Measurements from ENCODE around the gene INPP5K.
"Not testable (repeated sequence)": the region's sequence is repeated elsewhere in the genome, so short reads cannot be mapped to it uniquely, and the experiment has no call there.

The INPP5K gene

DNA sequence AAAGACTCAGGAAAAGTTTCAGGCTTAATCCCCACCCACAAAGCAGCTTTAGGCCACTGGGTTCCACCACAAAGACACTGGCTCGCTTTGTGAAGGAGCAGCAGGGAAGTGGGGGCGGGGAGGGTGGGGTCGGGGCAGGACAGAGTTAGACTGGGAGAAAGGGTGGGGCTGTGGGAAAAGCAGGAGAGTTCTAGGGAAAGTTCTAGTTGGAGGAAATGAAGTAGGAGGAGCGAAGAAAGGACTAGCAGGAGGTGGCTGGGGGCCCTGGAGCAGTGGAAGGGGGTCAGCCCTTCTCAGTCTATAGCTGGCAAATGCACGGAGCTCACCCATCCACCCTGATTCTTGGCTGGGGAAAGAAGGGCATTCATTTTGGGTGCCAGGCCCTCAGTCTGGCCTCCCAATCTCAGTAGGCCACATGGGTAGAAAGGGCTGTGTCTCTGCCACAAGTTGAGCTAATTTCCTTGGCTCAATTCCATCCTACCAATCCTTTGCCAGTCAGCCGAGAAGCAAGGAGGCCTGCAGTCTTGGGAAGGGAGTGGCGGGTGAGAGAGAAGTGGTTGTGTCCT is 4.6 kb downstream of the INPP5K start:
- Histone ChIP-seq H3K27me3 (ENCODE audit: control insufficient read depth, insufficient read depth, low read length) (no peaks in the 10 kb centered on the region), H3K36me3 (ENCODE audit: control insufficient read depth, insufficient read depth, low read length) (peaks cover 25% of the 10 kb centered on the region), H3K4me1 (ENCODE audit: control insufficient read depth, insufficient read depth, low read length) (peaks cover 24% of the 10 kb centered on the region), H3K4me3 (ENCODE audit: low read length) (no peak overlapping the region), H3K27ac (ENCODE audit: low read depth, low read length) (peak overlapping the region; percentile 74), H3K9ac (ENCODE audit: low read length) (no peak overlapping the region)

DNA sequence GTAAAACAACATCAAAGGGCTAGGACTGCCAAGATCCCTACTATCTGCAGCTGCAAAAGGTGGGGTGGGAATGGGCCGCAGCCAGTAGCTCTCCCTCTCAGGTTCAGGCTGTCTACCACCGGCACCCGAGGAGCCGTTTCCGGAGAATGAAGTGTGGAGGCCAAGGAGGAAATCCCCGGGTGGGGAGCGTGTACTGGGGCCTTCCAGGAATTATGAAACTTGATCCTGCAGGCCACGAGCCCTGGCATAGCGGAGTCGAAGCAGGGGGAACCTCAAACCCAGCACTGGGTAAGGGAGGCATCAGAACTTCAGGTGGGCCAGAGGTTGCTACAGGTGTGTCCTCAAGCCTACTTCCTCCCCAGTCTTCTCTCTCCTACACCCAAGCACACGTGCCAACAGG is 5.1 kb downstream of the INPP5K start:
- peaks cover 24% of the 10 kb centered on the region for H3K4me1 ChIP-seq (ENCODE audit: control insufficient read depth, insufficient read depth, low read length)
- H3K36me3 ChIP-seq (ENCODE audit: control insufficient read depth, insufficient read depth, low read length) = peaks cover 28% of the 10 kb centered on the region
- H3K4me3 ChIP-seq (ENCODE audit: low read length) = peak overlapping the region; percentile 33
- H3K27me3 ChIP-seq (ENCODE audit: control insufficient read depth, insufficient read depth, low read length) = no peaks in the 10 kb centered on the region
- no peak overlapping the region for H3K9ac ChIP-seq (ENCODE audit: low read length)
- H3K27ac ChIP-seq (ENCODE audit: low read depth, low read length) = peak overlapping the region; percentile 74

DNA sequence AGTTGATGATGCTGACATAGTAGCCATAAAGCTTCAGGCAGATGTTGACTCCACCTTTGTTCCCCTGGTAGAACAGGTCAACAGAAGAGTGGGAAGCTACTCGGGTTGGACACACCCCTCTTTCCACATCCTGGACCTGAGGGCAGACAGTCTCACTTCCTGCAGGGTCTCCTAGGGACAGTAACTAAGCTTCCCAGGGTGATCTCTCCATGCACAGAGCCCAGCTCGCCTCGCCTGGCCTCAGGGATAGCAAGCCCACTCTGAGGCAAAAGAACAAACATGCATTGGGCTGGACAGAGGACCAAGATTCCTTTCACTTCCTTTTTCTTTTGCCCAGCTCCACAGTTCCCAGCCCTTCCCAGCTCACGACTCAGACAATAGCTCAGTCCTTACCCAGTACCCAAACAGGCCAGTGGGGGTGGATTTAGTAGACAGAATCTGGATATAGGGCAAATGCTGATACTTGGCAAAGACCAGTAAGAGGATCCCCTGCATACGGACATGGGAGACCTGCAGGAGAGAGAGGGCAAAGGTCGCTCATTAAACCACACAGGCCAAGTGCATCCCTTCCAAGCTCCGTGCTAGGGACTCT is 7.0 kb downstream of the INPP5K start:
- Histone ChIP-seq H3K4me1 (ENCODE audit: control insufficient read depth, insufficient read depth, low read length) (peaks cover 16% of the 10 kb centered on the region), H3K27ac (ENCODE audit: low read depth, low read length) (no peak overlapping the region), H3K27me3 (ENCODE audit: control insufficient read depth, insufficient read depth, low read length) (no peaks in the 10 kb centered on the region), H3K9ac (ENCODE audit: low read length) (no peak overlapping the region), H3K4me3 (ENCODE audit: low read length) (no peak overlapping the region), H3K36me3 (ENCODE audit: control insufficient read depth, insufficient read depth, low read length) (peaks cover 30% of the 10 kb centered on the region)

DNA sequence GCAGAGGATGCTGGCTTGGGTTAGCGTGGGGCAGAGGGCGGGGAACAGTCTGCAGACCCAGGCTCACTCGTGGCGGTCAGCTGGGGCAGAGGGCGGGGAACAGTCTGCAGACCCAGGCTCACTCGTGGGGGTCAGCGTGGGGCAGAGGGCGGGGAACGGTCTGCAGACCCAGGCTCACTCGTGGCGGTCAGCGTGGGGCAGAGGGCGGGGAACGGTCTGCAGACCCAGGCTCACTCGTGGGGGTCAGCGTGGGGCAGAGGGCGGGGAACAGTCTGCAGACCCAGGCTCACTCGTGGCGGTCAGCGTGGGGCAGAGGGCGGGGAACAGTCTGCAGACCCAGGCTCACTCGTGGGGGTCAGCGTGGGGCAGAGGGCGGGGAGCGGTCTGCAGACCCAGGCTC is 7.7 kb downstream of the INPP5K start:
- Histone ChIP-seq H3K4me1 (ENCODE audit: control insufficient read depth, insufficient read depth, low read length) (peaks cover 16% of the 10 kb centered on the region), H3K36me3 (ENCODE audit: control insufficient read depth, insufficient read depth, low read length) (peaks cover 35% of the 10 kb centered on the region)
- H3K27ac ChIP-seq (ENCODE audit: low read depth, low read length); H3K4me3 ChIP-seq (ENCODE audit: low read length); H3K9ac ChIP-seq (ENCODE audit: low read length); H3K27me3 ChIP-seq (ENCODE audit: control insufficient read depth, insufficient read depth, low read length): not testable (repeated sequence)

DNA sequence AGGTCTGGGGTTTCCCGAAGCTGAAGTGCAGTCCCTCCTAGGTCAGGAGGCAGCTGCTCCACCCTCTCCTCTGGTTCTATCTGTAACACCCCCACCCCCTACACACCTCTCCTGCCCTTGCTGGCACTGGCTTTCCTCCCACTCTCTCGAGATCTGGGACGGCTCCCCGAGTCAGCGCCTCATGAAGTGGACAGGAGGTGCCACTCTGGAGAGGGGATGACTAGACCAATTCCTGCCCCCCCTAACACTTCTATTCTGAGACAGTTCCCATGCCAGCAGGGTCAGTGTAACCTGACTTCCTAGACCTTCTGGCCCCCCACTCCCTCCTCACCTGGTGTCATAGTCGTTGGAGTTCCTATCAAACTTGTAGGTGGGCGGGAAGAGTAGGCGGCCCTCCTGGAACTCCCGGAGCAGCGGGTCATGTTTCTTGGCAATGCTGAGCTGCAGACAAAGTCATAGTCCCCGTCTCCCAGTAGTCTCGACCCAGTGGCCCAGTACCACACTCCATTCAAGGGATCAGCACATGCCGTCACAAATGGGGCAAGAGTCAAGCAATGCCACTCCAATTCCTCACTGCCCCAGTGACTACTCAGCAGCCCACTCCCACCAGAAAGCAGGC is 9.7 kb downstream of the INPP5K start:
- H3K27ac ChIP-seq (ENCODE audit: low read depth, low read length) = no peak overlapping the region
- H3K36me3 ChIP-seq (ENCODE audit: control insufficient read depth, insufficient read depth, low read length) = peaks cover 27% of the 10 kb centered on the region

DNA sequence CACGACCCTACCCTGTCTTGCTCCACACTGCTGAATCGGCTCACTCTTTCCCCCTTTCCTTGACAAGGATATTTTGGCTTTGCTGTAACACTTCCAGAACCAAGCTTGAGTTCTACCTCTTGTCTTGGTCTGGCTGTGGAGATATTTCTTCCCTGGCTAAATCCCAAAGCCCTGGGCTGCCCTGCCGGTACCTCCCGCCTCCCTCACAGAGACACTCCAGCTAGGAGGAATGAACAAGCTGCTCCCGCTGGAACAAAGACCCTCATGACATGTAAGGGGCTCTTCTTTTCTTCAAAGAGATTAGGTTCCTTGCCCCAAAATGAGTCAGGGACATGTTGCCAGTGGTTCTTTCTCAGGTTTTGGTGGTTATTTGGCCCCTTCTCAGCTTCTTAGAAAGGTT is 10.8 kb downstream of the INPP5K start:
- no peak overlapping the region for H3K4me3 ChIP-seq (ENCODE audit: low read length)
- H3K4me1 ChIP-seq (ENCODE audit: control insufficient read depth, insufficient read depth, low read length) = no peaks in the 10 kb centered on the region
- no peak overlapping the region for H3K27ac ChIP-seq (ENCODE audit: low read depth, low read length)
- no peaks in the 10 kb centered on the region for H3K27me3 ChIP-seq (ENCODE audit: control insufficient read depth, insufficient read depth, low read length)
- no peak overlapping the region for H3K9ac ChIP-seq (ENCODE audit: low read length)
- H3K36me3 ChIP-seq (ENCODE audit: control insufficient read depth, insufficient read depth, low read length) = peaks cover 25% of the 10 kb centered on the region

More for the DNA sequence above, 9.7 kb downstream of the INPP5K start:
- peaks cover 8% of the 10 kb centered on the region for H3K4me1 ChIP-seq (ENCODE audit: control insufficient read depth, insufficient read depth, low read length)
- no peak overlapping the region for H3K9ac ChIP-seq (ENCODE audit: low read length)
- H3K27me3 ChIP-seq (ENCODE audit: control insufficient read depth, insufficient read depth, low read length) = no peaks in the 10 kb centered on the region
- no peak overlapping the region for H3K4me3 ChIP-seq (ENCODE audit: low read length)

DNA sequence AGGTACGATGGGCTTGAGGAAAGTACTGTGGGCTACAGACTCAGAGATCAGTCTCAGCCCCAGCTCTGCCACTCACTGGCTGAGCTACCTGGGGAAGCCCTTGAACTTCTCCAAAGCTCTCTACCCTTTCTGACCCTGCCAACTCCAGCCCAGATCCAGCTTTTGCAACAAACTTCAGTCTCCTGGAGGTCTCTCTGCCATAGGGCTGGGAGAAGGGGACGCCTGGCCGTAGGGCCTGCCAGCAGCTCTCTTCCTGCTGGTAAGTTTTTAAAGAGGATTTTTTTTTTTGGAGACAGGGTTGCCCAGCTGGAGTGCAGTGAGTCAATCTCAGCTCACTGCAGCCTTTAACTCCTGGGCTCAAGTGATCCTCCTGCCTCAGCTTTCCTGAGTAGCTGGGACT is 11.5 kb downstream of the INPP5K start:
- Histone ChIP-seq H3K27me3 (ENCODE audit: control insufficient read depth, insufficient read depth, low read length) (no peaks in the 10 kb centered on the region), H3K27ac (ENCODE audit: low read depth, low read length) (no peak overlapping the region), H3K9ac (ENCODE audit: low read length) (no peak overlapping the region), H3K36me3 (ENCODE audit: control insufficient read depth, insufficient read depth, low read length) (peaks cover 25% of the 10 kb centered on the region), H3K4me3 (ENCODE audit: low read length) (no peak overlapping the region), H3K4me1 (ENCODE audit: control insufficient read depth, insufficient read depth, low read length) (no peaks in the 10 kb centered on the region)

DNA sequence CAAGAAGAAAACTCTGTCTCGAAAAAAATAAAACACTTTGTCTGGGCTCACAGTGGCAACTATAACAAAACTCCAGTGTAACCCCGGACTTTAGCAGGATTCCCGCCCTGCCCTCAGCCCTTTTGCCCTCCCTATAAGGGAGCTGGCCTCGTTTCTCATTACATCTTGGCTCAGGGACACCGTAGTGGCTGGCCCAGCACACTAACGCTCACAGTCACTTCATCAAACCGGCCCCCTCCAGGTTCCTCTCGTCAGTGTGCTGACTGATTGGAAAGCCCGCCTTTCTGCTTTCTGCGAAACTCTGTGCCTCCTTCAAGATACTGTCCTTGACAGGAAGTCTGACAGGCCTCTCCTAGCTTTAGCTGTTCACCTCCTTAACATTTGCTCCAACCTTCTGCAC is 12.7 kb downstream of the INPP5K start:
- Histone ChIP-seq H3K36me3 (ENCODE audit: control insufficient read depth, insufficient read depth, low read length) (peaks cover 17% of the 10 kb centered on the region), H3K4me1 (ENCODE audit: control insufficient read depth, insufficient read depth, low read length) (no peaks in the 10 kb centered on the region), H3K27me3 (ENCODE audit: control insufficient read depth, insufficient read depth, low read length) (no peaks in the 10 kb centered on the region), H3K4me3 (ENCODE audit: low read length) (no peak overlapping the region), H3K27ac (ENCODE audit: low read depth, low read length) (no peak overlapping the region), H3K9ac (ENCODE audit: low read length) (no peak overlapping the region)

DNA sequence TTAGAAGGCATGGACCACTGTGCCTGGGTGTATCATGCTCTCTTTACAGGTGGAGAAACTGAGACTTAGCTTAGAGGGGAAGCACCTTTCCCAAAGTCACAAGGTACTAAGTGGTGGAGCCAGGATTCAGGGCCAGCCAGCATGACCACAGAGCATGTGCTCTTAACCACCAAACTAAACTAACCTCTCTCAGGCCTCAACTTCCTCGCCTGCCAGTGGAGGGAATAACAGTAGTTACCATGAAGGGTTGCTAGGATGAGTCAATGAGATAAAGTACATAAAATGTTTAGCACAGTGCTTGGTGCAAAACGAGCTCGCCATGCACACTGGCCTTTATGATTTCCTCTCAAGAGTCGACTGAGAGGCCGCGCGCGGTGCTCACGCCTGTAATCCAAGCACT is 17.5 kb downstream of the INPP5K start:
- Histone ChIP-seq H3K36me3 (ENCODE audit: control insufficient read depth, insufficient read depth, low read length) (peaks cover 19% of the 10 kb centered on the region), H3K27me3 (ENCODE audit: control insufficient read depth, insufficient read depth, low read length) (no peaks in the 10 kb centered on the region), H3K4me3 (ENCODE audit: low read length) (no peak overlapping the region), H3K4me1 (ENCODE audit: control insufficient read depth, insufficient read depth, low read length) (peaks cover 18% of the 10 kb centered on the region), H3K9ac (ENCODE audit: low read length) (no peak overlapping the region), H3K27ac (ENCODE audit: low read depth, low read length) (no peak overlapping the region)

DNA sequence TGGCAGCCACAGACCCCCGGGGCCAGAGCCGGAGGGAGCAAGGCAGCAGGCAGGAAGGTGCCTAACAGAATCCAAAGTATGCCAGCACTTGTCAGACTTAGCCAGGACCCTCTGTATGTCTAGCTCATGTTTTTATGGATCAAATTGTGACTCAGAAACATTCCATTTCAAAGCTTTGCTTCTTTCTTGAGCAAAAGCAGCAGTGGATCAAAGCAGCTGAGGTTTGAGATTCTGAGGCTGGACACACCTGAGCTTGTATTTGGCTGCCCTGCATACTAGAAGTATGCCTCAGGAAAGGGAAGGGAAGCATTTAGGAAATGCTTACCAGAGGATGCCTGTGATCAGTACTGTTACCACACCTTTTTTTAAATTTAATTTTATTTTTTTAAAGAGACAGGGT is 18.2 kb downstream of the INPP5K start:
- Histone ChIP-seq H3K9ac (ENCODE audit: low read length) (no peak overlapping the region), H3K27me3 (ENCODE audit: control insufficient read depth, insufficient read depth, low read length) (no peaks in the 10 kb centered on the region), H3K4me3 (ENCODE audit: low read length) (no peak overlapping the region), H3K27ac (ENCODE audit: low read depth, low read length) (no peak overlapping the region), H3K36me3 (ENCODE audit: control insufficient read depth, insufficient read depth, low read length) (peaks cover 17% of the 10 kb centered on the region), H3K4me1 (ENCODE audit: control insufficient read depth, insufficient read depth, low read length) (peaks cover 20% of the 10 kb centered on the region)

DNA sequence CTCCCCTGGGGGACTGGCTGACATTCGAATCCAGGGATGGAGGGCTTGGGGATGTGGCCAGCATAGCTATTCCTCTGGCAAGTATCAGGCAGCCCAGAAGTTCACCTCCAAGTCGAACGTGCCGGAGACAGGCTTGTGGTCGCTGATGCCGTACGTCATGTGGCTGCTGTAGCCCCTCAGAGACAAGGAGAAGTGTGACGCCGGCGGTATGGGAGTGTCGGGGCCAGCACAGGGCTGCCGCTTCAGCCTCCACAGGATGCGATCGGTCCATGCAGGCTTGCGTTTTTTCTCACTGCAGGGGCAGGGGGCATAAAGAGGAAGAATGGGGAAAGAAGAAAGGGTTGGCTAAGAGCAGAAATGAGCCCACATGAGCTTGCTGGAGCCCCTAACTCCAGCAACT is 18.6 kb downstream of the INPP5K start:
- Histone ChIP-seq H3K27me3 (ENCODE audit: control insufficient read depth, insufficient read depth, low read length) (no peaks in the 10 kb centered on the region), H3K36me3 (ENCODE audit: control insufficient read depth, insufficient read depth, low read length) (peaks cover 17% of the 10 kb centered on the region), H3K27ac (ENCODE audit: low read depth, low read length) (no peak overlapping the region), H3K4me3 (ENCODE audit: low read length) (no peak overlapping the region), H3K4me1 (ENCODE audit: control insufficient read depth, insufficient read depth, low read length) (peaks cover 24% of the 10 kb centered on the region), H3K9ac (ENCODE audit: low read length) (no peak overlapping the region)

DNA sequence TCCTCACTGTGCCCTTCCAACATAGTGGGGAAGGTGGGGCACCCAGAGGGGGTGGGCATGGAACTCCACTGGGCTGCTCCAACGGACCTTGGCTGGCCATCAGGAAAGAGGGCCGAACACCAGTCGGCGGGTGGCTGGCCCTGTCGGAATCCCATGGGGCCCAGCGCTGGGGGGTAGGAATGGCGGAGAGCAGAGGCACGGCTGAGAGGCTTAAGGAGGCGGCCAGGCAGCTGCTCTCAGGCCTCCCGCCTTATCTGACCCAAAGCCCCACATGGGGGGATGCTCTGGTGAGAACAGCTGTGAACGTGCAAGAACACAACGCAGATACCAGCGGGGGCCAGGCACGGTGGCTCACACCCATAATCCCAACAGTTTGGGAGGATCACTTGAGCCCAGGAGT is 19.5 kb downstream of the INPP5K start:
- H3K4me1 ChIP-seq (ENCODE audit: control insufficient read depth, insufficient read depth, low read length) = peaks cover 28% of the 10 kb centered on the region
- H3K27ac ChIP-seq (ENCODE audit: low read depth, low read length) = no peak overlapping the region
- H3K9ac ChIP-seq (ENCODE audit: low read length) = no peak overlapping the region
- no peaks in the 10 kb centered on the region for H3K27me3 ChIP-seq (ENCODE audit: control insufficient read depth, insufficient read depth, low read length)
- peaks cover 17% of the 10 kb centered on the region for H3K36me3 ChIP-seq (ENCODE audit: control insufficient read depth, insufficient read depth, low read length)
- no peak overlapping the region for H3K4me3 ChIP-seq (ENCODE audit: low read length)

All from rectal smooth muscle tissue (tissue), 1 donor.